ENCODE data around the gene CEP72.

GRCh38 chr5:593511-593910 is 18.6 kb upstream of the CEP72 start:
- no peak for TF ChIP-seq EZH2phosphoT487 (IDR thresholded peaks at IDR 0.05; ENCODE audit: insufficient read depth, low read depth)
- no peak for TF ChIP-seq EZH2 (IDR thresholded peaks at IDR 0.05; ENCODE audit: insufficient read depth, poor library complexity, severe bottlenecking)

All from GM23248 (cell line).